Measurements from ENCODE around the gene URB2.

DNA sequence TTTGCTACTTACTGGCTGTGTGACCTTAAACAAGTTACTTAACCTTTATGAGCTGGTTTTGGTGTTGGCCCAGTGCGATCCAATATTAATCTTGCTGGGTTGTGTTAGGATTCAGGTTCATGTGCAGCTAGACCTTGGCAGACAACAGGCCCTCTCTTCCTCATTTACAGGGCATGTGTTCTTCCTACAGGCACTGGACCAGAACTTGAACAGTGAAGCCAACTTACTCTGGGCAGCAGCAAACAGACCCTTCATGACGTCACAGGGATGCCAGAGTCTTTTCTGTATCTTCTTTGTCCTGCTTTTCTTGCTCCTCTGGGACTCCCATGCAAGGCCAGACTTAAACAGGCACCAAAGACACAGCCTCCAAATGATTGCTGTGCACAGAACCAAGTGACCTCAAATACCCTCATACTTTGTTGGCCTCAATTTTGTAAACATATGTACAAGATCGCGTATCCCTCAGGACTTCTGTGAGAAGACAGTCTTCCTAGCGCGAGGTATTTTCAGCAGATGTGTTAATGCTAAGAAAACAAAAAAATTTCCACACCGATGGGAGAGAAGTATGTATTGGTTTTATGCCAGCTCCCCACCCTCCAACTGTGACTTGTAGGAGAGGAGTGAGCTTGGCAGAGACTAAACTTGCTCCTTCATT lies 73.7 kb downstream of the URB2 start:
- TF ChIP-seq, protein P1, sequence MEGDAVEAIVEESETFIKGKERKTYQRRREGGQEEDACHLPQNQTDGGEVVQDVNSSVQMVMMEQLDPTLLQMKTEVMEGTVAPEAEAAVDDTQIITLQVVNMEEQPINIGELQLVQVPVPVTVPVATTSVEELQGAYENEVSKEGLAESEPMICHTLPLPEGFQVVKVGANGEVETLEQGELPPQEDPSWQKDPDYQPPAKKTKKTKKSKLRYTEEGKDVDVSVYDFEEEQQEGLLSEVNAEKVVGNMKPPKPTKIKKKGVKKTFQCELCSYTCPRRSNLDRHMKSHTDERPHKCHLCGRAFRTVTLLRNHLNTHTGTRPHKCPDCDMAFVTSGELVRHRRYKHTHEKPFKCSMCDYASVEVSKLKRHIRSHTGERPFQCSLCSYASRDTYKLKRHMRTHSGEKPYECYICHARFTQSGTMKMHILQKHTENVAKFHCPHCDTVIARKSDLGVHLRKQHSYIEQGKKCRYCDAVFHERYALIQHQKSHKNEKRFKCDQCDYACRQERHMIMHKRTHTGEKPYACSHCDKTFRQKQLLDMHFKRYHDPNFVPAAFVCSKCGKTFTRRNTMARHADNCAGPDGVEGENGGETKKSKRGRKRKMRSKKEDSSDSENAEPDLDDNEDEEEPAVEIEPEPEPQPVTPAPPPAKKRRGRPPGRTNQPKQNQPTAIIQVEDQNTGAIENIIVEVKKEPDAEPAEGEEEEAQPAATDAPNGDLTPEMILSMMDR (conservative IDR thresholded peaks at IDR 0.05) = no peak
- no peak for TF ChIP-seq ZFX (IDR thresholded peaks at IDR 0.05)
